ENCODE measurements around the gene PRLR. TPM values are rescaled to one million over a fixed set of nuclear protein-coding genes. Genes with fewer than 3 reads are reported as not detected.
A peak's percentile ranks its signal among the peaks of the same experiment; 100 is the strongest.
"Not testable (repeated sequence)": the region's sequence is repeated elsewhere in the genome, so short reads cannot be mapped to it uniquely, and the experiment has no call there.

The PRLR gene
- total RNA-seq (2014; rRNA removed; shearing (Covaris generic)), result not detected in 2 replicates

- peak; percentile 24 for DNase-seq (ENCODE audit: low spot score)
- in situ Hi-C loops (cut with HindIII; ENCODE audit: low sequenced_read_pairs), result no loop called here
These were observed at the start of gene PRLR for GRCh38 chr5:35230038-35230611. Gene PRLR, minus strand, starts transcription at chr5:35230487. Its CDS starts 140,867 bp downstream, at chr5:35089620.

GRCh38 chr5:35274839-35275509, 44.7 kb upstream of the PRLR start:
- in situ Hi-C loops (cut with HindIII; ENCODE audit: low sequenced_read_pairs), result no loop called here
- DNase-seq (ENCODE audit: low spot score), result no peak

- in situ Hi-C loops (cut with HindIII; ENCODE audit: low sequenced_read_pairs), result no loop called here
- no peak for DNase-seq (ENCODE audit: low spot score)
These were observed 38.7 kb upstream of the PRLR start for GRCh38 chr5:35269006-35269405.

- in situ Hi-C loops (cut with HindIII; ENCODE audit: low sequenced_read_pairs), result no loop called here
- DNase-seq (ENCODE audit: low spot score), result peak; percentile 23
These were observed 36.0 kb upstream of the PRLR start for GRCh38 chr5:35266276-35266675.

GRCh38 chr5:35264509-35264908, 34.2 kb upstream of the PRLR start:
- in situ Hi-C loops (cut with HindIII; ENCODE audit: low sequenced_read_pairs), result no loop called here
- DNase-seq (ENCODE audit: low spot score), result no peak

- in situ Hi-C loops (cut with HindIII; ENCODE audit: low sequenced_read_pairs), result no loop called here
- DNase-seq (ENCODE audit: low spot score), result no peak
These were observed 33.1 kb upstream of the PRLR start for GRCh38 chr5:35263266-35263877.

- in situ Hi-C loops (cut with HindIII; ENCODE audit: low sequenced_read_pairs), result no loop called here
- DNase-seq (ENCODE audit: low spot score), result no peak
These were observed 23.3 kb upstream of the PRLR start for GRCh38 chr5:35253582-35253981.

- in situ Hi-C loops (cut with HindIII; ENCODE audit: low sequenced_read_pairs), result no loop called here
- DNase-seq (ENCODE audit: low spot score), result no peak
These were observed 22.7 kb upstream of the PRLR start for GRCh38 chr5:35252963-35253362.

GRCh38 chr5:35248843-35249780, 18.8 kb upstream of the PRLR start:
- in situ Hi-C loops (cut with HindIII; ENCODE audit: low sequenced_read_pairs), result no loop called here
- no peak for DNase-seq (ENCODE audit: low spot score)

- peak; percentile 86 for DNase-seq (ENCODE audit: low spot score)
- in situ Hi-C loops (cut with HindIII; ENCODE audit: low sequenced_read_pairs), result no loop called here
These were observed 17.4 kb upstream of the PRLR start for GRCh38 chr5:35247648-35248034.

GRCh38 chr5:35246900-35247647, 16.8 kb upstream of the PRLR start:
- in situ Hi-C loops (cut with HindIII; ENCODE audit: low sequenced_read_pairs), result no loop called here
- DNase-seq (ENCODE audit: low spot score), result peak; percentile 94

- DNase-seq (ENCODE audit: low spot score), result peak; percentile 53
- in situ Hi-C loops (cut with HindIII; ENCODE audit: low sequenced_read_pairs), result no loop called here
These were observed 16.1 kb upstream of the PRLR start for GRCh38 chr5:35246411-35246810.

GRCh38 chr5:35245371-35245770, 15.1 kb upstream of the PRLR start:
- in situ Hi-C loops (cut with HindIII; ENCODE audit: low sequenced_read_pairs), result not testable (repeated sequence)

GRCh38 chr5:35244171-35244570, 13.9 kb upstream of the PRLR start:
- in situ Hi-C loops (cut with HindIII; ENCODE audit: low sequenced_read_pairs), result no loop called here
- DNase-seq (ENCODE audit: low spot score), result no peak

More at GRCh38 chr5:35245371-35245770, 15.1 kb upstream of the PRLR start:
- not testable (repeated sequence) for DNase-seq (ENCODE audit: low spot score)

GRCh38 chr5:35242702-35243258, 12.5 kb upstream of the PRLR start:
- DNase-seq (ENCODE audit: low spot score), result no peak
- in situ Hi-C loops (cut with HindIII; ENCODE audit: low sequenced_read_pairs), result no loop called here

GRCh38 chr5:35240892-35241291, 10.6 kb upstream of the PRLR start:
- no peak for DNase-seq (ENCODE audit: low spot score)
- in situ Hi-C loops (cut with HindIII; ENCODE audit: low sequenced_read_pairs), result no loop called here

- in situ Hi-C loops (cut with HindIII; ENCODE audit: low sequenced_read_pairs), result no loop called here
- no peak for DNase-seq (ENCODE audit: low spot score)
These were observed 9.8 kb upstream of the PRLR start for GRCh38 chr5:35239911-35240610.

GRCh38 chr5:35239476-35239875, 9.2 kb upstream of the PRLR start:
- in situ Hi-C loops (cut with HindIII; ENCODE audit: low sequenced_read_pairs), result no loop called here
- no peak for DNase-seq (ENCODE audit: low spot score)

Data from G401 (cell line).